Measurements from ENCODE around the gene NRF1. TPM values are rescaled to one million over a fixed set of nuclear protein-coding genes. Genes with fewer than 3 reads are reported as not detected.
"Not testable (repeated sequence)": the region's sequence is repeated elsewhere in the genome, so short reads cannot be mapped to it uniquely, and the experiment has no call there.

NRF1 gene
- polyA plus RNA-seq, 4 donors, result 7.6 to 15.6 (median 9.3) TPM

DNA sequence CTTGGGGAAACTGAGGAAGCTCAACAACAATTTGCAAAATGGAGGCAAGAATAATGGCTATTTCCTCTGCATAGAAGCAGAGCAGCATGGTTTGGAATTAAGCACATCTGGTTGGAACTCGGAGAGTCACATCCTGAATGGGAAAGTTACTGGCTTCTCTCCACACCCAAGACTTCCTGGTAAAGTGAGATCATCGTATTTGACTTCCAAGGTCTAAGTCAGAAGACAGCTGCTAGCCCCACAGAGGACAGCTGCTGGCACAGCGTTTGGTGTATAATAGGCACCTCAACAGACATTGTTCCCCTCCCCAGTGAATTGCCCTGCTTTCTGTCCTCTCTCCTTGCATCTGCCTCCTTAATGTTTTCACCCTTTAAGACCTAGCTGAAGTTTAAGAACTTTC, 37.0 kb upstream of the NRF1 start:
- Histone ChIP-seq H3K36me3 (ENCODE audit: control insufficient read depth in 3 of 3, insufficient read depth in 2 of 3, low read depth in 1 of 3, low read length in 3 of 3) (no peaks in the 10 kb centered on the region), H3K9me3 (ENCODE audit: control insufficient read depth in 2 of 2, insufficient read depth in 1 of 2, low read depth in 1 of 2, low read length in 1 of 2) (peaks cover 2 to 14% of the 10 kb centered on the region in 2 donors), H3K27me3 (ENCODE audit: control insufficient read depth in 3 of 3, insufficient read depth in 3 of 3, low read length in 3 of 3) (no peaks in the 10 kb centered on the region), H3K27ac (ENCODE audit: low read depth in 1 of 3, low read length in 2 of 3) (no peak overlapping the region), H3K4me3 (ENCODE audit: low read depth in 1 of 3, low read length in 3 of 3) (no peak overlapping the region), H3K4me1 (ENCODE audit: control insufficient read depth in 3 of 3, insufficient read depth in 2 of 3, low read depth in 1 of 3, low read length in 2 of 3) (no peaks in the 10 kb centered on the region)
- DNase-seq, result peak in 1 of 2 donors; percentile 46
- FAIRE-seq, result no peak
- 17 to 36% (median 30%) methylated on average over 3 of the region's 3 CpGs for WGBS, 3 donors

DNA sequence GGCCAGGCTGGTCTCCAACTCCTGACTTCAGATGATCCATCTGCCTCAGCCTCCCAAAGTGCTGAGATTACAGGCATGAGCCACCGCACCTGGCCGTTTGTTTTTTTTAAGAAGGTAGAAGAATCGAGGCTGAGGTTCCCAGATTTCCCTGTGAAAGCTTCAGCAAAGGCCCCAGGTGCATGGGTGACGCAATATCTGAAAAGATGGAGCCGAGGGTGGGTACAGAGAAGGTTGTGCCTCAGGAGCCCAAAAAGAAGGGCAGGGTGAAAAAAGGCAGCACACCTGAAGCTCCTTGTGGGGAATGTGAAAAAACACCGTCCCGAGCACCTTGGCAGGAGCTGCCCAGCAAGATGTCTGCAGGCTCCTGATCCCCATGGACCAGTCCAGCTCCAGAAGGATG, 35.8 kb upstream of the NRF1 start:
- H3K27ac ChIP-seq (ENCODE audit: low read depth in 1 of 3, low read length in 2 of 3), result no peak overlapping the region
- H3K36me3 ChIP-seq (ENCODE audit: control insufficient read depth in 3 of 3, insufficient read depth in 2 of 3, low read depth in 1 of 3, low read length in 3 of 3), result no peaks in the 10 kb centered on the region
- H3K27me3 ChIP-seq (ENCODE audit: control insufficient read depth in 3 of 3, insufficient read depth in 3 of 3, low read length in 3 of 3), result no peaks in the 10 kb centered on the region
- H3K4me1 ChIP-seq (ENCODE audit: control insufficient read depth in 3 of 3, insufficient read depth in 2 of 3, low read depth in 1 of 3, low read length in 2 of 3), result no peaks in the 10 kb centered on the region
- H3K9me3 ChIP-seq (ENCODE audit: control insufficient read depth in 2 of 2, insufficient read depth in 1 of 2, low read depth in 1 of 2, low read length in 1 of 2), result peaks cover 2 to 14% of the 10 kb centered on the region in 2 donors
- 86 to 87% (median 87%) methylated on average over 7 of the region's 7 CpGs for WGBS, 3 donors
- FAIRE-seq (no peak), DNase-seq (no peak)
- no peak overlapping the region for H3K4me3 ChIP-seq (ENCODE audit: low read depth in 1 of 3, low read length in 3 of 3)

DNA sequence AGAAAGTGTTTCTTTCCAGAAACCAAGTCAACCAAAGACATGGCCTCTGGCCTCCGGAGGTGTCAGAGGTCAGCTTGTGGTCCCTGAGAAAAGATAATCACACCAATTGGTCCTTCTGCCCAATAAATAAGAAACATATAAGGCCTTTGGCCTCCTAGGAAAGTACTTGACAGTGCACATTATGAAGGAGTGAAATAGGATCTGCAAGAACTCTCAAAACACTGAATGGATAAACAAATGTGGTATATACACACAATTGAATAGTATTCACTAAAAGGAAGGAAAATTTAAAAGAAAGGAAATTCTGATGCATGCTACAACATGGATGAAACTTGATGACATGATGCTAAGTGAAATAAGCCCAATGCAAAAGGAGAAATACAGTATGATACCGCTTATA, 35.4 kb upstream of the NRF1 start:
- H3K27me3 ChIP-seq (ENCODE audit: control insufficient read depth in 3 of 3, insufficient read depth in 3 of 3, low read length in 3 of 3), result no peaks in the 10 kb centered on the region
- no peaks in the 10 kb centered on the region for H3K36me3 ChIP-seq (ENCODE audit: control insufficient read depth in 3 of 3, insufficient read depth in 2 of 3, low read depth in 1 of 3, low read length in 3 of 3)
- H3K27ac ChIP-seq (ENCODE audit: low read depth in 1 of 3, low read length in 2 of 3), result no peak overlapping the region
- no peak overlapping the region for H3K4me3 ChIP-seq (ENCODE audit: low read depth in 1 of 3, low read length in 3 of 3)
- peaks cover 2 to 14% of the 10 kb centered on the region in 2 donors for H3K9me3 ChIP-seq (ENCODE audit: control insufficient read depth in 2 of 2, insufficient read depth in 1 of 2, low read depth in 1 of 2, low read length in 1 of 2)
- 94 to 98% (median 98%) methylated on average over 2 of the region's 2 CpGs for WGBS, 3 donors
- FAIRE-seq (no peak), DNase-seq (no peak)
- no peaks in the 10 kb centered on the region for H3K4me1 ChIP-seq (ENCODE audit: control insufficient read depth in 3 of 3, insufficient read depth in 2 of 3, low read depth in 1 of 3, low read length in 2 of 3)

DNA sequence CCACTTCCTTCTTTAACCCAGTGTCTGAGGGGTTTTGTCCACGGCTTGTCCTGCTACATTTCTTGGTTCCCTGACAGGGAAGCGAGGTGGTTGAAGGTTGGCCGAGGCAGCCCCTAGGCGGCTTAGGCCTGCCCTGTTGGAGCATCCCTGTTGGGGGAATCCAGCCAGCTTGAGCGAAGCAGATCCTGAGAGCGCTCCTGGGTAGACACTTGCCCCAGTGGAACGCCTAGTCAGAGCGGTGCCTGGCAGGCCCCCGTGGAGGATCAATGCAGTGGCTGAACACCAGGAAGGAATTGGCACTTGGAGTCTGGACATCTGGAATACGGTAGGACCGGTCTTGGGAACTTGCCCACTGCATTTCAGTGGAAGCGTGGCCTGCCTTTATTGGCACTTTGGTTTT, 32.7 kb upstream of the NRF1 start:
- no peaks in the 10 kb centered on the region for H3K4me1 ChIP-seq (ENCODE audit: control insufficient read depth in 3 of 3, insufficient read depth in 2 of 3, low read depth in 1 of 3, low read length in 2 of 3)
- DNase-seq (no peak), FAIRE-seq (no peak)
- no peak overlapping the region for H3K4me3 ChIP-seq (ENCODE audit: low read depth in 1 of 3, low read length in 3 of 3)
- no peak overlapping the region for H3K27ac ChIP-seq (ENCODE audit: low read depth in 1 of 3, low read length in 2 of 3)
- peaks cover 2 to 20% of the 10 kb centered on the region in 2 donors for H3K9me3 ChIP-seq (ENCODE audit: control insufficient read depth in 2 of 2, insufficient read depth in 1 of 2, low read depth in 1 of 2, low read length in 1 of 2)
- H3K36me3 ChIP-seq (ENCODE audit: control insufficient read depth in 3 of 3, insufficient read depth in 2 of 3, low read depth in 1 of 3, low read length in 3 of 3), result no peaks in the 10 kb centered on the region
- no peaks in the 10 kb centered on the region for H3K27me3 ChIP-seq (ENCODE audit: control insufficient read depth in 3 of 3, insufficient read depth in 3 of 3, low read length in 3 of 3)
- WGBS, 3 donors, result 90 to 94% (median 93%) methylated on average over 12 of the region's 12 CpGs

DNA sequence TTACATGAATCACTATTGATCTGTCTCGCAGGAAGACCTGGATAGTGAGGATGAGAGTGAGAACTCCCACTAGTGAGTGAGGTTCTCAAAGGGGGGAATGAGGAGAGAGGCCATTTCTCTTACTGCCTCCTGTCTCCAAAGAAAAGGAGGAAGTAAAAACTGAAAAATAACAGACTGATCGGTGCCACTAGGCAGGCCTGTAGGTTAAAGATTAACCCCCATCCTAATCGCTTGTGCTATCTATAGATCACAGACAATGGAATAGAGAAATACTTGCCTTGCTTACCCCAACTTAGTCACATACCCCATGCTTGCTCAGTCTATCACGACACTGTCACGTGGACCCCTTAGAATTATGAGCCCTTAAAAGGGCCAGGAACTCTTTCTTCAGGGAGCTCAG, 25.3 kb upstream of the NRF1 start:
- 62 to 80% (median 67%) methylated on average over 5 of the region's 5 CpGs for WGBS, 3 donors
- H3K4me3 ChIP-seq (ENCODE audit: low read depth in 1 of 3, low read length in 3 of 3); DNase-seq; H3K27ac ChIP-seq (ENCODE audit: low read depth in 1 of 3, low read length in 2 of 3); FAIRE-seq; H3K4me1 ChIP-seq (ENCODE audit: control insufficient read depth in 3 of 3, insufficient read depth in 2 of 3, low read depth in 1 of 3, low read length in 2 of 3); H3K27me3 ChIP-seq (ENCODE audit: control insufficient read depth in 3 of 3, insufficient read depth in 3 of 3, low read length in 3 of 3); H3K36me3 ChIP-seq (ENCODE audit: control insufficient read depth in 3 of 3, insufficient read depth in 2 of 3, low read depth in 1 of 3, low read length in 3 of 3): not testable (repeated sequence)
- H3K9me3 ChIP-seq (ENCODE audit: control insufficient read depth in 2 of 2, insufficient read depth in 1 of 2, low read depth in 1 of 2, low read length in 1 of 2), result peaks cover 0 to 47% of the 10 kb centered on the region in 2 donors

DNA sequence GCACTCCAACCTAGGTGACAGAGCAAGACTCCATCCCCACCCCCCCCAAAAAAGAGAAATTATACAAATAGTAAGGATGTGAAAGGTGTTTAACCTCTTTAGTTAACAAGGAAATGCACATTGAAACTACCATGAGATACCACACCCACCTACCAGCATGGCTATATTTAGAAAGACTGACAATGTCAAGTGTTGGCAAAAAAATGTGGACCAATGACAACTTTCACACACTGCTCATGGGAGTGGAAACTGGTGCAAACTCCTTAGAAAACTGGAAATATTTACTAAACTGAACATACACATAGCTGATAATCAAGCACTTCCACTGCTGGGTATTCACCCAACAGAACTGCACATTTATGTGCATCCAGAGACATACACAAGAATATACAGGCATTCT, 23.3 kb upstream of the NRF1 start:
- DNase-seq, result no peak
- H3K27ac ChIP-seq (ENCODE audit: low read depth in 1 of 3, low read length in 2 of 3), result no peak overlapping the region

DNA sequence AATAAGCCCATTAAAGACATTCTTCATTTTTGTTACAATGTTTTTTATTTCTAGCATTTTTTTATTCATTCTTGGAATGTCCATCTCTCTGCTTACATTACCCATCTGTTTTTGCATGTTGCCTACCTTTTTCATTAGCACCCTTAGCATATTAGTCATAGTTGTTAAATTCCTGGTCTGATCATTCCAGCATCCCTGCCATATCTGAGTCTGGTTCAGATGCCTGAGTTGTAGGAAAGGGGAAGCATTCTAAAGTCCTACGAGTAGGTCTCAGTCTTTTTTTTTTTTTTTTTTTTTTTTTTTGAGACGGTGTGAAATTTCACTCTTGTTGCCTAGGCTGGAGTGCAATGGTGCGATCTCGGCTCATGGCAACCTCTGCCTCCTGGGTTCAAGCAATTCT, 19.7 kb upstream of the NRF1 start:
- no peak for DNase-seq
- 90 to 95% (median 92%) methylated on average over 4 of the region's 4 CpGs for WGBS, 3 donors
- H3K27ac ChIP-seq (ENCODE audit: low read depth in 1 of 3, low read length in 2 of 3), result no peak overlapping the region
- H3K4me1 ChIP-seq (ENCODE audit: control insufficient read depth in 3 of 3, insufficient read depth in 2 of 3, low read depth in 1 of 3, low read length in 2 of 3), result no peaks in the 10 kb centered on the region
- H3K9me3 ChIP-seq (ENCODE audit: control insufficient read depth in 2 of 2, insufficient read depth in 1 of 2, low read depth in 1 of 2, low read length in 1 of 2), result peaks cover 0 to 27% of the 10 kb centered on the region in 2 donors
- H3K27me3 ChIP-seq (ENCODE audit: control insufficient read depth in 3 of 3, insufficient read depth in 3 of 3, low read length in 3 of 3), result no peaks in the 10 kb centered on the region
- H3K4me3 ChIP-seq (ENCODE audit: low read depth in 1 of 3, low read length in 3 of 3), result no peak overlapping the region
- FAIRE-seq, result no peak
- H3K36me3 ChIP-seq (ENCODE audit: control insufficient read depth in 3 of 3, insufficient read depth in 2 of 3, low read depth in 1 of 3, low read length in 3 of 3), result no peaks in the 10 kb centered on the region

More for the DNA sequence above, 23.3 kb upstream of the NRF1 start:
- Histone ChIP-seq H3K36me3 (ENCODE audit: control insufficient read depth in 3 of 3, insufficient read depth in 2 of 3, low read depth in 1 of 3, low read length in 3 of 3) (no peaks in the 10 kb centered on the region), H3K27me3 (ENCODE audit: control insufficient read depth in 3 of 3, insufficient read depth in 3 of 3, low read length in 3 of 3) (no peaks in the 10 kb centered on the region), H3K9me3 (ENCODE audit: control insufficient read depth in 2 of 2, insufficient read depth in 1 of 2, low read depth in 1 of 2, low read length in 1 of 2) (peaks cover 0 to 47% of the 10 kb centered on the region in 2 donors), H3K4me3 (ENCODE audit: low read depth in 1 of 3, low read length in 3 of 3) (no peak overlapping the region), H3K4me1 (ENCODE audit: control insufficient read depth in 3 of 3, insufficient read depth in 2 of 3, low read depth in 1 of 3, low read length in 2 of 3) (no peaks in the 10 kb centered on the region)
- FAIRE-seq, result no peak

DNA sequence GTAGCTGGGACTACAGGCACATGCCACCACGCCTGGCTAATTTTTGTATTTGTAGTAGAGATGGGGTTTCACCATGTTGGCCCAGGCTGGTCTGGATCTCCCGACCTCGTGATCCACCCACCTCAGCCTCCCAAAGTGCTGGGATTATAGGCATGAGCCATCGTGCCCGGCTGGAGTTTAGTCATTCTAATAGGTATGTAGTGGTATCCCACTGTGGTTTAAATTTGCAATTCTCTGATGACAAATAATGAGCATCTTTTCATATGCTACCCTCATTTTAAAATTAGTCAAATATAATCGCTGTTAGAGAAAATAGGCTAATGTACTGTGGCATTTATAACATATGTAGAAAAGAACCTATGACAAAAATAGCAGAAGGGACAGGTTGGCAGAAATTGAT, 15.1 kb upstream of the NRF1 start:
- H3K36me3 ChIP-seq (ENCODE audit: control insufficient read depth in 3 of 3, insufficient read depth in 2 of 3, low read depth in 1 of 3, low read length in 3 of 3); DNase-seq; H3K4me3 ChIP-seq (ENCODE audit: low read depth in 1 of 3, low read length in 3 of 3); H3K9me3 ChIP-seq (ENCODE audit: control insufficient read depth in 2 of 2, insufficient read depth in 1 of 2, low read depth in 1 of 2, low read length in 1 of 2); H3K27me3 ChIP-seq (ENCODE audit: control insufficient read depth in 3 of 3, insufficient read depth in 3 of 3, low read length in 3 of 3); H3K27ac ChIP-seq (ENCODE audit: low read depth in 1 of 3, low read length in 2 of 3); FAIRE-seq; H3K4me1 ChIP-seq (ENCODE audit: control insufficient read depth in 3 of 3, insufficient read depth in 2 of 3, low read depth in 1 of 3, low read length in 2 of 3): not testable (repeated sequence)
- WGBS, 3 donors, result 70 to 86% (median 81%) methylated on average over 6 of the region's 6 CpGs

DNA sequence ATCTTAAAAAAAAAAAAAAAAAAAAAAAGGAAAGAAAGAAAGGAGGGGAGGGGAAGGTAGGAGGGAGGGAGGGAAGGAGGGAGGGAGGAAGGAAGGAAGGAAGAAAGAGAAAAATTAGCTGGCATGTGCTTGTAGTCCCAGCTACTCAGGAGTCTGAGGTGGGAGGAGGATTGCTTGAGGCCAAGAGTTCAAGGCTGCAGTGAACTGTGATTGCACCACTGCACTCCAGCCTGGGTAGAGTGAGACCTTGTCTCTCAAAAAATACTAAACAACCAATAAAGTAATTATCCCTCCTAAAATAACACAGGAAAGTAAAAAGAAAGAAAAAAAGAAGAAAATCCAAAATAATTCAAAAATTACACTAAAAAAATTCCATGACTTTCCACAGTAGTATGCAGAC, 13.8 kb upstream of the NRF1 start:
- Histone ChIP-seq H3K27ac (ENCODE audit: low read depth in 1 of 3, low read length in 2 of 3) (no peak overlapping the region), H3K4me1 (ENCODE audit: control insufficient read depth in 3 of 3, insufficient read depth in 2 of 3, low read depth in 1 of 3, low read length in 2 of 3) (no peaks in the 10 kb centered on the region), H3K4me3 (ENCODE audit: low read depth in 1 of 3, low read length in 3 of 3) (no peak overlapping the region), H3K27me3 (ENCODE audit: control insufficient read depth in 3 of 3, insufficient read depth in 3 of 3, low read length in 3 of 3) (no peaks in the 10 kb centered on the region), H3K36me3 (ENCODE audit: control insufficient read depth in 3 of 3, insufficient read depth in 2 of 3, low read depth in 1 of 3, low read length in 3 of 3) (no peaks in the 10 kb centered on the region), H3K9me3 (ENCODE audit: control insufficient read depth in 2 of 2, insufficient read depth in 1 of 2, low read depth in 1 of 2, low read length in 1 of 2) (no peaks in the 10 kb centered on the region)
- FAIRE-seq (no peak), DNase-seq (no peak)
